ENCODE data around the gene TBC1D4. TPM values are rescaled to one million over a fixed set of nuclear protein-coding genes. Genes with fewer than 3 reads are reported as not detected.

Gene TBC1D4
- total RNA-seq, 4 donors from 2014 or later: 38.2 to 56.9 (median 43.9) TPM

DNA sequence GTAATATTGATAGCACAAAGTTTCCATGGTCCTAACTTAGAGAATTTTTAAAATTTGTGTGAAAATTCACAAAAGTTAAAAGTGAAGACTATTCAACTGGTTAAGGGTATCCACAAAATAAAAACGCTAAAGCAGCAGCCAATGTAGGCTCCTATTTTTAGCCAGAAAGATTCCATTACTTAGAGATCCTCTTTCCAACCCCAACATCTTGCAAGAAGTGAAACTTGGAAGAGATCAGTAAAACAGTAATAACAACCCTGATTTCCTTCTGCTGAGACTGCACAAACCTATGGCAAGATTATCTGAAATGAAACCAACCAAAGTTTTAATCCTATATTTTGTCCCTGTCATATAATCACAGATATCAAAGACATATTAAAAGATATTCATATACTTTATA lies 8.5 kb downstream of the TBC1D4 start:
- TF ChIP-seq, protein P1, sequence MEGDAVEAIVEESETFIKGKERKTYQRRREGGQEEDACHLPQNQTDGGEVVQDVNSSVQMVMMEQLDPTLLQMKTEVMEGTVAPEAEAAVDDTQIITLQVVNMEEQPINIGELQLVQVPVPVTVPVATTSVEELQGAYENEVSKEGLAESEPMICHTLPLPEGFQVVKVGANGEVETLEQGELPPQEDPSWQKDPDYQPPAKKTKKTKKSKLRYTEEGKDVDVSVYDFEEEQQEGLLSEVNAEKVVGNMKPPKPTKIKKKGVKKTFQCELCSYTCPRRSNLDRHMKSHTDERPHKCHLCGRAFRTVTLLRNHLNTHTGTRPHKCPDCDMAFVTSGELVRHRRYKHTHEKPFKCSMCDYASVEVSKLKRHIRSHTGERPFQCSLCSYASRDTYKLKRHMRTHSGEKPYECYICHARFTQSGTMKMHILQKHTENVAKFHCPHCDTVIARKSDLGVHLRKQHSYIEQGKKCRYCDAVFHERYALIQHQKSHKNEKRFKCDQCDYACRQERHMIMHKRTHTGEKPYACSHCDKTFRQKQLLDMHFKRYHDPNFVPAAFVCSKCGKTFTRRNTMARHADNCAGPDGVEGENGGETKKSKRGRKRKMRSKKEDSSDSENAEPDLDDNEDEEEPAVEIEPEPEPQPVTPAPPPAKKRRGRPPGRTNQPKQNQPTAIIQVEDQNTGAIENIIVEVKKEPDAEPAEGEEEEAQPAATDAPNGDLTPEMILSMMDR (IDR thresholded peaks at IDR 0.05; ENCODE audit: low read depth): no peak

DNA sequence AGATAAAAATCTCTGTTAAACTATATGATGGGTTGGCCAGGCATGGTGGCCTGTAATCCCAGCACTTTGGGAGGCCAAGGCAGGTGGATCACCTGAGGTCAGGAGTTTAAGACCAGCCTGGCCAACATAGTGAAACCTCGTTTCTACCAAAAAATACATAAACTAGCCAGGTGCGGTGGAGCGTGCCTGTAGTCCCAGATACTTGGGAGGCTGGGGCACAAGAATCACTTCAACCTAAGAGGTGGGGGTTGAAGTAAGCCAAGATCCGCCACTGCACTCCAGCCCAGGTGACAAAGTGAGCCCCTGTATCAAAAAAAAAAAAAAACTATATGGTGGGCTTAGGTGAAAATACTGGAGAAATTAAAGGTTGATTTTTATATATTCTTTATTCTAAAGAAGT lies 11.3 kb downstream of the TBC1D4 start:
- TF ChIP-seq, protein P1 (IDR thresholded peaks at IDR 0.05; ENCODE audit: low read depth): no peak

DNA sequence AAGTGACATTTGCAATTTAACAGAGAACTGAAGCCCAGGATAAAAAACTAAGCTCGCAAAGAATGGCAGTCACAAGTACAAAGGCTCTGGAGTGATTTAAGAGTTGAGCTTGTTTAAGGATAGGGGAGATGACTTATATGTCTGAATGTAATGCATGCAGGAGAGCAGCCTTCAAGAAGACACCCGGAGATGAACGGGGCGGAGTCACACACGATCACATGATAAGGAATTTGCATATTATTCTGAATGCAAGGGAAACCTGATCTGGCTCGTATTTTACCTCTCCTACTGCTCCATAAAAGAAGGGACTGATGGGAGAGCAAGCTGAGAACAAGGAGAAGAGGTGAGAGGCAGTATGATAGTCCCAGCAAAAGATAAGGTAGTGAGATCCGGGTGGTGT lies 12.9 kb downstream of the TBC1D4 start:
- TF ChIP-seq, protein P1 (IDR thresholded peaks at IDR 0.05; ENCODE audit: low read depth): no peak

DNA sequence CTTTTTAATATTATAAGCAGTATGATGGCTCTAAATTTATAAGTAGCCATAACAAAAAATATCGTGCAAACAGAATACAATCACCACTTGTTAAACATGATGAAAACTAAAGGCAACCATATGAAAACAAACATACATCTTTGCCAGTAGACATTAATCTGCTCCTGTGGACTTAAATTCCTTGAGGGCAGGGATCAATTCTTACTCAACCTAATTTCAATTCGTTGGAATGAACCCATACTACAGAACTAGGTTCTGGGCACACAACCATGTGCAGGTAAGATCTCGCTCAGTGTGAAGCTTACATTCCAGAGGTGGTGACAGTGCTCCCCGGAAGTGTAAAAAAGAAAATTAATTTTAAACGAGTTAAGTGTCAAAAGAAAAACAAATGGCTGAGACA lies 13.4 kb downstream of the TBC1D4 start:
- TF ChIP-seq, protein P1 (IDR thresholded peaks at IDR 0.05; ENCODE audit: low read depth): no peak

DNA sequence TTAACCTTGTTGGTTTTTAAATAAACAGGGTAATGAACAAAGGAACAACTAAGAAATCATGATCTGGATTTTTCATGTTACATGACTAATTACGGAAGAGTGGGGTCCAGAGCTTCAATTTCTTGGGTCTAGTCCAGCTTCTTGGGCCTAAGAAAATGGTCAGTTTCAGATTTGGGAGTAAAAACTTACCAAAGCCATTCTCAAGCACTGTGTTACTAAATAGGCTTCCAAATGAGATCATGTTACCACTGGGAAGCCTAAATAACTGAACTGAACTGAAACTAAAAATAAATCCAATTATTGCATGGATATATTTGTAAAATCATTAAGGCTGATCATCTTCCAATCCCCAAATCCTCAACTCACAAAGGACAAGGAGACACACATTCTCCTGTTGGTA lies 13.9 kb downstream of the TBC1D4 start:
- TF ChIP-seq, protein P1 (IDR thresholded peaks at IDR 0.05; ENCODE audit: low read depth): no peak

DNA sequence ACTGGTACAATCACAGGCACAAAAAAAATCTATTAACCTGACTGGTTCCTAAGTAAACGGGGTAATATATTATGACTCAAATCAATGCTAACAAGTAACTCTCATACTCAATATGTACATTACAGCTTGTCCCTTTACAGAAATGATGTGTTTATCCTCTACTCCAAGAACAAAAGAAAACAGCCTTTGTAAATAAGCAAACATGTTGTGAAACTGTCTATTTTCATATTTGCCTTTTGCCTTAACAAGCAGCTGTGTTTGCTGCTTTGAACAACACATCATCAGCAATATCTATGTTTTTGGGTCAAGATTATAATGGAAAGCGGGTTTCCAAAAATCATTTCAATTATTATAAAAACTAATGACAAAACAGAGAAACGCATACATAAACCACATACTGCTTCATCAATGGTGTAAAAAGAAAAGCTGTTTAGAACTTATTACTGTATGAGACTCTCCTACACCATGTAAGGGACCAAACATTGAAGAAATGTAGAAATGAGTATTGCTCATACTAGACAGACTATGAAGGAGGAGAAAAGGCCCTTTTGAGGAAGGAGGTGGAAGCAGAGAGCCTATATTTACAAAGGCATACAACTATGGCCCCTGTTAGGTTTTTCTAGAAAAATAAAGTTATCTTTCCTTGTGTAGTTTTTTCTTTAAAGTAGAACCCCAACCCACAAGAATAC lies 14.8 kb downstream of the TBC1D4 start:
- TF ChIP-seq, protein P1 (IDR thresholded peaks at IDR 0.05; ENCODE audit: low read depth): no peak

DNA sequence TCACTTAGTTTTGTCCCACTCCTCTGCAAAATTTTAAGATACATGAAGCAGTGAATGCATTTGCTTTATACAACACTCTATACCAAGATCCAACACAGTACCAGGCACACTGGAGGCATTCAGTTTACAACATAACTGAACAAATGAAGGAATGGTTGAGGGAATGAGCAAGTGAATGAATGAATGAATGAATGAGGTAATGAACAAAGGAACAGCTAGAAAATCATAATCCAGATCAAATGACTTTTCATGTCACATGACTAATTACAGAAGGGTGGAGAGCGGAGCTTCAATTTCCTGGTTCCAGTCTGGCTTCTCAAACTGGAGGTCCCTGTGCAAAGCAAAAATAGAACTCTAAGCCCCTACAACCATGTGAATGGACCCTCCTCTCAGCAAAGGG lies 16.7 kb downstream of the TBC1D4 start:
- TF ChIP-seq, protein P1 (IDR thresholded peaks at IDR 0.05; ENCODE audit: low read depth): no peak

Measured in subcutaneous adipose tissue (tissue), 4 donors.